NOMO-1 treated with DMSO at 0.1 percent for 48 hours (cell line): ENCODE results near the gene FRAT2.
"Not testable (repeated sequence)": the region's sequence is repeated elsewhere in the genome, so short reads cannot be mapped to it uniquely, and the experiment has no call there.

Source experiments
- DNase-seq: peaks from one replicate; lab custom pipeline; 2025; ENCODE audit not compliant: unreplicated experiment; lab: John Stamatoyannopoulos, UW

The FRAT2 gene

GRCh38 chr10:97292097-97292861 is 42.2 kb downstream of the FRAT2 start, which contains the start of gene ARHGAP19:
Gene ARHGAP19 (minus strand): TSS chr10:97292637. CDS start chr10:97292627, 10 bp downstream.
- DNase-seq: peak; percentile 99

- no peak for DNase-seq
These were observed 43.0 kb downstream of the FRAT2 start for GRCh38 chr10:97291357-97292096.

GRCh38 chr10:97290576-97291356 is 43.8 kb downstream of the FRAT2 start:
- DNase-seq: not testable (repeated sequence)

DNA sequence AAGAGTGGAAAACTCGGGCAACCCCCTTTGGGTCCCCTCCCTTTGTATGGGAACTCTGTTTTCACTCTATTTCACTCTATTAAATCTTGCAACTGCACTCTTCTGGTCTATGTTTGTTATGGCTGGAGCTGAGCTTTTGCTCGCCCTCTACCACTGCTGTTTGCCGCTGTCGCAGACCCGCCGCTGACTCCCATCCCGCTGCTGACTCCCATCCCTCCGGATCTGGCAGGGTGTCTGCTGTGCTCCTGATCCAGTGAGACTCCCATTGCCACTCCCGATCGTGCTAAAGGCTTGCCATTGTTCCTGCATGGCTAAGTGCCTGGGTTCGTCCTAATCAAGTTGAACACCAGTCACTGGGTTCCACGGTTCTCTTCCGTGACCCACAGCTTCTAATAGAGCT is 44.5 kb downstream of the FRAT2 start:
- not testable (repeated sequence) for DNase-seq
